HCT116 (cell line): ENCODE results near the gene SLK. TPM values are rescaled to one million over a fixed set of nuclear protein-coding genes. Genes with fewer than 3 reads are reported as not detected.

Experiments
- ATAC-seq: fragments of 200-7000 bp; cut with Tn5 transposase; 2 replicates; pipeline ENCODE4 v1.9.1; 2020; ENCODE audit warnings: mild to moderate bottlenecking, moderate library complexity
- BruUV-seq: library from RNA; stranded (reverse); fragments of 400-500 nt; replicated peaks from 2 replicates; lab custom pipeline; 2021; lab: Mats Ljungman, UMichigan
- CTCF ChIA-PET: fragments of 300-600 bp; sonication (Branson Sonifier 250); formaldehyde crosslinking; loops from one replicate; lab custom pipeline; 2021; ENCODE audit warnings: antibody characterized with exemption; lab: Charles Lee
- POLR2A ChIA-PET: fragments of 300-600, 350-600 bp; sonication (Branson Sonifier 250); formaldehyde crosslinking; loops from one replicate; lab custom pipeline; 2021; ENCODE audit warnings: antibody characterized with exemption; lab: Charles Lee
- RAD21 ChIA-PET, 2 experiments: fragments of 300-600 bp; sonication (Branson Sonifier 250); formaldehyde crosslinking; loops; one replicate each; lab custom pipeline; 2023; ENCODE audit warnings: low total read pairs in 2 of 2; ENCODE audit not compliant: uncharacterized antibody in 2 of 2, unreplicated experiment in 2 of 2, low non-redundant PET in 1 of 2; lab: Charles Lee
- DNase-seq: peaks from one replicate; pipeline ENCODE4 v3.0.0-alpha.2; 2010; ENCODE audit warnings: low read depth, low spot score
- H2AFZ ChIP-seq: fragments of 200-600 bp; shearing (Covaris generic), sonication (generic); 2 replicates; pipeline ENCODE4 v1.6.1; 2017; ENCODE audit warnings: low read depth, mixed run types, mixed read lengths, antibody characterized with exemption, low read length; ENCODE audit not compliant: poor library complexity, severe bottlenecking
- H3K27ac ChIP-seq: 2 replicates; pipeline ENCODE4 v1.5.1; 2012; ENCODE audit warnings: low read depth, low read length
- H3K27me3 ChIP-seq: fragments of 200-600 bp; sonication (generic); 2 replicates; pipeline ENCODE4 v1.6.1; 2016; ENCODE audit warnings: mixed run types, low read length, mixed read lengths; ENCODE audit not compliant: insufficient read depth
- H3K36me3 ChIP-seq, 2 experiments: fragments of 200-500 bp in 1 of 2; fragments of 200-600 bp in 1 of 2; sonication (Bioruptor generic) in 1 of 2; sonication (generic) in 1 of 2; 2 replicates each; pipeline versions ENCODE4 v1.5.1 to v1.6.1; 2014 to 2016; ENCODE audit warnings: low read length in 2 of 2, inconsistent platforms in 1 of 2, mixed read lengths in 1 of 2, mixed run types in 1 of 2; ENCODE audit not compliant: insufficient read depth in 2 of 2, control insufficient read depth in 1 of 2
- H3K4me1 ChIP-seq, 2 experiments: fragments of 200-600 bp in 1 of 2; sonication (generic) in 1 of 2; 2 replicates each; pipeline versions ENCODE4 v1.5.1 to v1.6.1; 2012 to 2017; ENCODE audit warnings: low read length in 2 of 2, inconsistent platforms in 1 of 2, mild to moderate bottlenecking in 1 of 2, mixed read lengths in 1 of 2, mixed run types in 1 of 2, moderate library complexity in 1 of 2; ENCODE audit not compliant: insufficient read depth in 2 of 2, control insufficient read depth in 1 of 2
- H3K4me2 ChIP-seq: fragments of 200-600 bp; sonication (generic); 2 replicates; pipeline ENCODE4 v1.6.1; 2017; ENCODE audit warnings: mixed run types, low read length, mixed read lengths
- H3K4me3 ChIP-seq, 2 experiments: fragments of 200-600 bp in 1 of 2; sonication (generic) in 1 of 2; replicated peaks in 1 of 2; 2 replicates each; pipeline ENCODE4 v1.5.1; 2011 to 2016; ENCODE audit warnings: low read length in 2 of 2, control low read depth in 1 of 2, low read depth in 1 of 2, mild to moderate bottlenecking in 1 of 2, mixed read lengths in 1 of 2, mixed run types in 1 of 2
- H3K79me2 ChIP-seq: fragments of 200-600 bp; sonication (generic); 2 replicates; pipeline ENCODE4 v1.6.1; 2017; ENCODE audit warnings: mild to moderate bottlenecking, mixed run types, low read length, moderate library complexity, mixed read lengths; ENCODE audit not compliant: insufficient read depth
- H3K9ac ChIP-seq: fragments of 200-600 bp; sonication (generic); 2 replicates; pipeline ENCODE4 v1.6.1; 2016; ENCODE audit warnings: low read length, mixed read lengths
- H3K9me2 ChIP-seq: fragments of 200-600 bp; sonication (generic), shearing (Covaris generic); 2 replicates; pipeline ENCODE4 v1.6.1; 2017; ENCODE audit warnings: mixed run types, mild to moderate bottlenecking, moderate library complexity; ENCODE audit not compliant: insufficient read depth
- H3K9me3 ChIP-seq, 2 experiments: fragments of 200-500 bp in 1 of 2; fragments of 200-600 bp in 1 of 2; sonication (Bioruptor generic) in 1 of 2; sonication (generic) in 1 of 2; 2 replicates each; pipeline ENCODE4 v1.6.1; 2014 to 2017; ENCODE audit warnings: low read length in 2 of 2, mixed read lengths in 2 of 2, inconsistent platforms in 1 of 2, low read depth in 1 of 2, mild to moderate bottlenecking in 1 of 2, mixed run types in 1 of 2, moderate library complexity in 1 of 2; ENCODE audit not compliant: control insufficient read depth in 1 of 2, insufficient read depth in 1 of 2
- H4K20me1 ChIP-seq: fragments of 200-600 bp; sonication (generic), shearing (Covaris generic); 2 replicates; pipeline ENCODE4 v1.6.1; 2017; ENCODE audit warnings: mixed run types, mild to moderate bottlenecking, moderate library complexity; ENCODE audit not compliant: insufficient read depth
- ATF3 ChIP-seq: IDR thresholded peaks from 2 replicates; pipeline ENCODE4 v1.6.1; 2012
- CEBPB ChIP-seq: IDR thresholded peaks from 2 replicates; pipeline ENCODE4 v1.6.1; 2012; ENCODE audit warnings: low read depth
- EGR1 ChIP-seq: IDR thresholded peaks from 2 replicates; pipeline ENCODE4 v1.6.1; 2012; ENCODE audit warnings: low read depth
- ELF1 ChIP-seq: IDR thresholded peaks from 2 replicates; pipeline ENCODE4 v1.6.1; 2012; ENCODE audit warnings: low read depth, borderline replicate concordance
- EZH2 ChIP-seq: fragments of 200-600 bp; sonication (generic); IDR thresholded peaks from 2 replicates; pipeline ENCODE4 v1.6.1; 2017; ENCODE audit warnings: antibody characterized with exemption, mixed run types
- EZH2phosphoT487 ChIP-seq: fragments of 200-600 bp; IDR thresholded peaks from 2 replicates; pipeline ENCODE4 v1.6.1; 2018; ENCODE audit warnings: antibody characterized with exemption, borderline replicate concordance
- FOSL1 ChIP-seq: IDR thresholded peaks from 2 replicates; pipeline ENCODE4 v1.6.1; 2012; ENCODE audit warnings: low read depth
- JUND ChIP-seq: IDR thresholded peaks from 2 replicates; pipeline ENCODE4 v1.6.1; 2012
- MAX ChIP-seq: IDR thresholded peaks from 2 replicates; pipeline ENCODE4 v1.6.1; 2012
- POLR2A ChIP-seq: IDR thresholded peaks from 2 replicates; pipeline ENCODE4 v1.7.0; 2011; ENCODE audit warnings: borderline replicate concordance; ENCODE audit not compliant: insufficient read depth, insufficient read length; ENCODE audit errors: extremely low read depth
- POLR2AphosphoS5 ChIP-seq: IDR thresholded peaks from 2 replicates; pipeline ENCODE4 v1.6.1; 2011; ENCODE audit warnings: mild to moderate bottlenecking, low read depth, low read length, moderate library complexity
- RAD21 ChIP-seq: IDR thresholded peaks from 2 replicates; pipeline ENCODE4 v1.6.1; 2012; ENCODE audit warnings: low read depth, mild to moderate bottlenecking
- SIN3A ChIP-seq: IDR thresholded peaks from 2 replicates; pipeline ENCODE4 v1.6.1; 2012; ENCODE audit warnings: low read depth
- SP1 ChIP-seq: IDR thresholded peaks from 2 replicates; pipeline ENCODE4 v1.6.1; 2012; ENCODE audit warnings: low read depth
- SRF ChIP-seq: IDR thresholded peaks from 2 replicates; pipeline ENCODE4 v1.6.1; 2012; ENCODE audit warnings: low read depth
- YY1 ChIP-seq: IDR thresholded peaks from 2 replicates; pipeline ENCODE4 v1.6.1; 2011; ENCODE audit warnings: low read length, low read depth, moderate library complexity, mild to moderate bottlenecking; ENCODE audit not compliant: insufficient replicate concordance; ENCODE audit errors: extremely low read depth
- intact Hi-C: fragments of 100-400 bp; cut with micrococcal nuclease; formaldehyde crosslinking; loops from 2 replicates; pipeline ENCODE4 v1.10.0; 2022
- total RNA-seq: library from RNA; stranded (reverse); gene quantifications from one replicate; pipeline ENCODE4 v1.2.1, GENCODE V29; 2021; ENCODE audit not compliant: unreplicated experiment
- TF ChIP-seq, protein P1 (sequence below): IDR thresholded peaks from 2 replicates; pipeline ENCODE4 v1.6.1; 2012; ENCODE audit warnings: low read depth

The SLK gene
- total RNA-seq, 1 experiment from 2014 or later = 44.2 TPM

DNA sequence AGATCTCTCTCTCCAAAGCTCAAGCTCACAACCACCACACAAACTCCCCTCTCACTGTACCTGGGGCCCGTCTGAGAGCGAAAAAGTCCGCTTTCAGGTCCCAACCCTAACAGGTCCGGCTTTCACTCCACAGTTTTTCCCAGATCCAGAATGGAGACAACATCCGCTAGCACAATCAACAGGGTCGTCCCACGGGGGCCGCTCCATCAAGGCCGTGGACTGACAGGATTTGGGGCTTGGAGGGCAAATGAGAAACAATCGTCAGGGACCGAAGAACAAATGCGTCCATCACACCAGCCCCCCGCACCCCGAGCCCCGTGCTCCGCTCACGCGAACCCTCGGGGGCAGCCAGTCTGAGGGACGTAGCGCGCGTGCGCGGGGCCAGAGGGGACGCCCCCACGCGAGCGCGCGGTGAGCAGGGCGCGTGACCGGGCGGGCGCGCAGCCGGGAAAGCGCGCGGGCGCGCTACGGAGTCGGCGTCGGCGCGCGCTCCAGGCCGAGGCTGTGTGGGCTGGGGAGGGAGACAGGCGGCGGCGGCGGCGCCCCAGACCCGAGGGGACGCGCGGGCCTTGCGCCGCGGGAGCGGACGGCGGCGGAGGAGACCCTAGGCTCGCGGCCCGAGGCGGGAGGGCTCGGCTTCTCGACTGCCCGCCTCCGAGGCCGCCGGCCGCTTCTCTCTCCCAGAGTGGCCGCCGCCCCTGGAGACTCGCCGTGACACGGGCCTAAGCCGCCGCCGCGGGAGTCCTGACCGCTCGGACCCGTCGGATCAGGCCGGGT, at the start of gene SLK (continued):
- TF ChIP-seq, protein P1, sequence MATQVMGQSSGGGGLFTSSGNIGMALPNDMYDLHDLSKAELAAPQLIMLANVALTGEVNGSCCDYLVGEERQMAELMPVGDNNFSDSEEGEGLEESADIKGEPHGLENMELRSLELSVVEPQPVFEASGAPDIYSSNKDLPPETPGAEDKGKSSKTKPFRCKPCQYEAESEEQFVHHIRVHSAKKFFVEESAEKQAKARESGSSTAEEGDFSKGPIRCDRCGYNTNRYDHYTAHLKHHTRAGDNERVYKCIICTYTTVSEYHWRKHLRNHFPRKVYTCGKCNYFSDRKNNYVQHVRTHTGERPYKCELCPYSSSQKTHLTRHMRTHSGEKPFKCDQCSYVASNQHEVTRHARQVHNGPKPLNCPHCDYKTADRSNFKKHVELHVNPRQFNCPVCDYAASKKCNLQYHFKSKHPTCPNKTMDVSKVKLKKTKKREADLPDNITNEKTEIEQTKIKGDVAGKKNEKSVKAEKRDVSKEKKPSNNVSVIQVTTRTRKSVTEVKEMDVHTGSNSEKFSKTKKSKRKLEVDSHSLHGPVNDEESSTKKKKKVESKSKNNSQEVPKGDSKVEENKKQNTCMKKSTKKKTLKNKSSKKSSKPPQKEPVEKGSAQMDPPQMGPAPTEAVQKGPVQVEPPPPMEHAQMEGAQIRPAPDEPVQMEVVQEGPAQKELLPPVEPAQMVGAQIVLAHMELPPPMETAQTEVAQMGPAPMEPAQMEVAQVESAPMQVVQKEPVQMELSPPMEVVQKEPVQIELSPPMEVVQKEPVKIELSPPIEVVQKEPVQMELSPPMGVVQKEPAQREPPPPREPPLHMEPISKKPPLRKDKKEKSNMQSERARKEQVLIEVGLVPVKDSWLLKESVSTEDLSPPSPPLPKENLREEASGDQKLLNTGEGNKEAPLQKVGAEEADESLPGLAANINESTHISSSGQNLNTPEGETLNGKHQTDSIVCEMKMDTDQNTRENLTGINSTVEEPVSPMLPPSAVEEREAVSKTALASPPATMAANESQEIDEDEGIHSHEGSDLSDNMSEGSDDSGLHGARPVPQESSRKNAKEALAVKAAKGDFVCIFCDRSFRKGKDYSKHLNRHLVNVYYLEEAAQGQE = no peak
- TF ChIP-seq YY1 = no peak
- no peak for TF ChIP-seq CEBPB

DNA sequence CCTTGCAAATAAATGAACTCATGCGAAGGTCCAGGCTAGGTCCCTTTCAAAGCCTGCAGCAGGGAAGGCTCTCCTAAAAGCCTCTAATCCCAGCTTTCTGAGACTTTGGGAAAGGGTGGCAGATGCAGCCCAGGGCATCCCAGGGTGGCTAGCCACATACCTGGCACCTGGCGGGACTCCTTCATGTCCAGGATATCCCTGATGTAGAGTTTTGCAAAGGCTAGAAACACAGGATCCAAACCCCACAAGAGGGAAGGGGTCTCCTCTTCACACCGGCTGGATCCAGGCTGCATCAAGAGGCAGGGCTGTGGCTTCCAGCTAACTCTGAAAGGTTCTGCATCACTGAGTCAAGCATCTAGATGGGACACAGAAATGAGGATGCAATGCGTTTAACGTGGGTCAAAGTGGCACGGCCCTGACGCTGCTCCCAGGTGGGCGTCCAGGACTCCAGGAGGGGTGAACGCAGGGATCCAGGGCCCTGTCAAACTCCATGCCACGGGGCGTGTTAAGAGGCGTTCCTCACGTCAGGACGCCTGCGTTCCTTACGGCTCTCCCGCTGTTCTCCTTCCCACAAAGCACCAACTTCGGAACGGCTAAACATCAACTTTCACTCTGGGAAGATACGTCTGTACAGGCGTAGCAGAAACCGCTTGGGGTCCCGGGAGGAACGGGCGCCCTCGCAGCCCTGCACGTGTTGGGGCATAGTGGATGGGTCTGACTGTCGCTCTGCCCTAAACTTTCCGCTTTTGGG, 49.5 kb upstream of the SLK start:
- H3K9me3 ChIP-seq = peaks cover 3 to 14% of the 10 kb centered on the region in 2 experiments; a peak in 1 of 4 replicates
- no peaks in the 10 kb centered on the region for H3K27me3 ChIP-seq
- RAD21 ChIA-PET = no interaction called here
- H3K9ac ChIP-seq = peak overlapping the region; percentile 76
- peaks cover 28% of the 10 kb centered on the region for H3K79me2 ChIP-seq
- no peaks in the 10 kb centered on the region for H3K9me2 ChIP-seq
- peak overlapping the region; percentile 64 to 84 for H3K4me3 ChIP-seq
- no peak for TF ChIP-seq EZH2
- TF ChIP-seq, protein P1 = no peak
- no peak for TF ChIP-seq SP1
- TF ChIP-seq SRF = no peak
- TF ChIP-seq MAX = no peak
- no peak for TF ChIP-seq POLR2AphosphoS5
- TF ChIP-seq EGR1 = no peak
- TF ChIP-seq YY1 = no peak
- TF ChIP-seq JUND = no peak
- TF ChIP-seq FOSL1 = no peak
- no peak for TF ChIP-seq POLR2A
- TF ChIP-seq EZH2phosphoT487 = no peak
- no peak for TF ChIP-seq ELF1
- no peak for TF ChIP-seq RAD21
- TF ChIP-seq ATF3 = no peak
- TF ChIP-seq SIN3A = no peak
- DNase-seq = no peak
- POLR2A ChIA-PET = interaction anchor here (0.9 to 3.3 kb wide), 3 partner anchors 9 to 52 kb away, joined by 4 to 17 read pairs (median 4); no protein-coding TSS in a partner anchor
- H2AFZ ChIP-seq = no peak overlapping the region
- H4K20me1 ChIP-seq = no peaks in the 10 kb centered on the region
- H3K4me2 ChIP-seq = peak overlapping the region; percentile 92
- ATAC-seq = peak; percentile 55
- TSS peak; percentile 66 for BruUV-seq
- H3K4me1 ChIP-seq = peaks cover 24 to 44% of the 10 kb centered on the region in 2 experiments
- peak overlapping the region; percentile 97 for H3K27ac ChIP-seq
- CTCF ChIA-PET = interaction anchor here (1.1 kb wide), 1 partner anchor 30 kb away, joined by 3 read pairs; no protein-coding TSS in a partner anchor
- peaks cover 0 to 21% of the 10 kb centered on the region in 2 experiments; a peak in 2 of 4 replicates for H3K36me3 ChIP-seq
- intact Hi-C loops = no loop called here
